ENCODE data around the gene NME3.

NME3 gene

GRCh38 chr16:1779741-1780676 is 8.7 kb upstream of the NME3 start:
- TF ChIP-seq CTCF (IDR thresholded peaks at IDR 0.05; ENCODE audit: borderline replicate concordance, insufficient read depth, low read depth, low read length) = no peak
- H3K4me3 ChIP-seq (ENCODE audit: low read depth, low read length) = no peak overlapping the region

GRCh38 chr16:1779234-1779701 is 7.9 kb upstream of the NME3 start:
- no peak for TF ChIP-seq CTCF (IDR thresholded peaks at IDR 0.05; ENCODE audit: borderline replicate concordance, insufficient read depth, low read depth, low read length)
- no peak overlapping the region for H3K4me3 ChIP-seq (ENCODE audit: low read depth, low read length)

GRCh38 chr16:1778200-1779179 is 7.1 kb upstream of the NME3 start:
- no peak for TF ChIP-seq CTCF (IDR thresholded peaks at IDR 0.05; ENCODE audit: borderline replicate concordance, insufficient read depth, low read depth, low read length)
- H3K4me3 ChIP-seq (ENCODE audit: low read depth, low read length) = no peak overlapping the region

GRCh38 chr16:1777375-1778199 is 6.2 kb upstream of the NME3 start:
- TF ChIP-seq CTCF (IDR thresholded peaks at IDR 0.05; ENCODE audit: borderline replicate concordance, insufficient read depth, low read depth, low read length) = no peak
- no peak overlapping the region for H3K4me3 ChIP-seq (ENCODE audit: low read depth, low read length)

- H3K4me3 ChIP-seq (ENCODE audit: low read depth, low read length) = no peak overlapping the region
- no peak for TF ChIP-seq CTCF (IDR thresholded peaks at IDR 0.05; ENCODE audit: borderline replicate concordance, insufficient read depth, low read depth, low read length)
These were observed 5.6 kb upstream of the NME3 start for GRCh38 chr16:1776991-1777374.

- TF ChIP-seq CTCF (IDR thresholded peaks at IDR 0.05; ENCODE audit: borderline replicate concordance, insufficient read depth, low read depth, low read length) = no peak
- H3K4me3 ChIP-seq (ENCODE audit: low read depth, low read length) = no peak overlapping the region
These were observed 5.3 kb upstream of the NME3 start for GRCh38 chr16:1776672-1776955.

Data from GM12875 (cell line).